KMS-11 (cell line): ENCODE results near the gene CEP152.
"Not testable (repeated sequence)": the region's sequence is repeated elsewhere in the genome, so short reads cannot be mapped to it uniquely, and the experiment has no call there.

ENCODE experiments used
- H2AFZ ChIP-seq: fragments of 200-600 bp; sonication (generic); 2 replicates; pipeline ENCODE4 v1.6.1; 2016; ENCODE audit warnings: antibody characterized with exemption, mixed run types, low read depth
- H3K27ac ChIP-seq: fragments of 200-600 bp; sonication (generic); 2 replicates; pipeline ENCODE4 v1.6.1; 2016; ENCODE audit warnings: mild to moderate bottlenecking, mixed run types
- H3K27me3 ChIP-seq: fragments of 200-600 bp; sonication (generic); 2 replicates; pipeline ENCODE4 v1.6.1; 2017; ENCODE audit warnings: mild to moderate bottlenecking, low read depth, mixed run types, moderate library complexity; ENCODE audit not compliant: insufficient read depth
- H3K36me3 ChIP-seq: fragments of 200-600 bp; sonication (generic); 2 replicates; pipeline ENCODE4 v1.6.1; 2017; ENCODE audit warnings: mild to moderate bottlenecking, mixed run types; ENCODE audit not compliant: insufficient read depth
- H3K4me1 ChIP-seq: fragments of 200-600 bp; sonication (generic); 2 replicates; pipeline ENCODE4 v1.6.1; 2016; ENCODE audit warnings: mild to moderate bottlenecking, low read depth, mixed run types; ENCODE audit not compliant: poor library complexity, severe bottlenecking
- H3K4me2 ChIP-seq: fragments of 200-600 bp; sonication (generic); 2 replicates; pipeline ENCODE4 v1.7.0; 2016; ENCODE audit warnings: mild to moderate bottlenecking, mixed run types
- H3K4me3 ChIP-seq: fragments of 200-600 bp; sonication (generic); IDR thresholded peaks from 2 replicates; pipeline ENCODE4 v1.6.1; 2017; ENCODE audit warnings: low read depth, low read length, mixed read lengths; ENCODE audit not compliant: insufficient read depth
- H3K79me2 ChIP-seq: fragments of 200-600 bp; sonication (generic); 2 replicates; pipeline ENCODE4 v1.6.1; 2016; ENCODE audit warnings: low read depth, mixed run types; ENCODE audit not compliant: insufficient read depth
- H3K9ac ChIP-seq: fragments of 200-600 bp; sonication (generic); 2 replicates; pipeline ENCODE4 v1.6.1; 2016; ENCODE audit warnings: mild to moderate bottlenecking, mixed run types
- H4K20me1 ChIP-seq: fragments of 200-600 bp; sonication (generic); 2 replicates; pipeline ENCODE4 v1.6.1; 2016; ENCODE audit warnings: mild to moderate bottlenecking, mixed run types; ENCODE audit not compliant: insufficient read depth
- CTCF ChIP-seq: fragments of 200-600 bp; sonication (generic); conservative IDR thresholded peaks from 2 replicates; pipeline ENCODE4 v1.6.1; 2017; ENCODE audit warnings: low read depth, mild to moderate bottlenecking, antibody characterized with exemption, low read length, moderate library complexity, mixed read lengths

CEP152 gene

DNA sequence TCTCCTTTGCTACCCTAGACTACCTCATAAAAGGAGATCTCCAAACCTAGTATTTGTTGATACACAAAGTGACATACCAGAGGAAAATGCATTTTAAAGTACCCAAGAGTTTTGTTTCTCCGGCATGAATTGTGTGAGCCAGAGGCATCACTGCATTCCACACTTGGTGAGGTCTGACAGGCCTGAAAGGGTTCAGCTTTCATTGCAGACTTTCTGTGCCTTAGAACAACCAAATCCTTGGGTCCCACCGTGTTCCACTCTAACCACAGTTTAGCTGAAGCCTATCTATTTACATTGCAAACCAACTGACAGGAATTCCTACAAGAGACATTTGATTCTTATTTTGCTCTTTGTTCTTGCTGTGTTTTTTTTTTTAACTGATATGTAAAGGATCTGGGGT is 46.1 kb upstream of the CEP152 start:
- no peak overlapping the region for H3K4me2 ChIP-seq
- H2AFZ ChIP-seq = no peak overlapping the region
- H3K79me2 ChIP-seq = no peaks in the 10 kb centered on the region
- peaks cover 20% of the 10 kb centered on the region for H3K4me1 ChIP-seq
- H3K36me3 ChIP-seq = no peaks in the 10 kb centered on the region
- H4K20me1 ChIP-seq = no peaks in the 10 kb centered on the region
- no peaks in the 10 kb centered on the region for H3K27me3 ChIP-seq
- H3K27ac ChIP-seq = no peak overlapping the region
- no peak overlapping the region for H3K4me3 ChIP-seq
- TF ChIP-seq CTCF = no peak
- no peak overlapping the region for H3K9ac ChIP-seq

- TF ChIP-seq CTCF = no peak
- peaks cover 16% of the 10 kb centered on the region for H3K4me1 ChIP-seq
- H3K27ac ChIP-seq = no peak overlapping the region
- H3K9ac ChIP-seq = no peak overlapping the region
- no peaks in the 10 kb centered on the region for H3K27me3 ChIP-seq
- no peak overlapping the region for H3K4me2 ChIP-seq
- H3K4me3 ChIP-seq = no peak overlapping the region
- H4K20me1 ChIP-seq = no peaks in the 10 kb centered on the region
- H2AFZ ChIP-seq = no peak overlapping the region
- no peaks in the 10 kb centered on the region for H3K36me3 ChIP-seq
- no peaks in the 10 kb centered on the region for H3K79me2 ChIP-seq
Measured at GRCh38 chr15:48855501-48856440, 44.9 kb upstream of the CEP152 start.

- not testable (repeated sequence) for H3K4me3 ChIP-seq, H3K36me3 ChIP-seq, H3K27me3 ChIP-seq, H3K27ac ChIP-seq, H4K20me1 ChIP-seq, H3K79me2 ChIP-seq, H2AFZ ChIP-seq, H3K4me2 ChIP-seq, H3K9ac ChIP-seq
- peaks cover 16% of the 10 kb centered on the region for H3K4me1 ChIP-seq
Measured at GRCh38 chr15:48854434-48854833, 43.6 kb upstream of the CEP152 start.

- no peak overlapping the region for H3K9ac ChIP-seq
- TF ChIP-seq CTCF = no peak
- no peak overlapping the region for H3K4me3 ChIP-seq
Measured at GRCh38 chr15:48851956-48852355, 41.1 kb upstream of the CEP152 start.

DNA sequence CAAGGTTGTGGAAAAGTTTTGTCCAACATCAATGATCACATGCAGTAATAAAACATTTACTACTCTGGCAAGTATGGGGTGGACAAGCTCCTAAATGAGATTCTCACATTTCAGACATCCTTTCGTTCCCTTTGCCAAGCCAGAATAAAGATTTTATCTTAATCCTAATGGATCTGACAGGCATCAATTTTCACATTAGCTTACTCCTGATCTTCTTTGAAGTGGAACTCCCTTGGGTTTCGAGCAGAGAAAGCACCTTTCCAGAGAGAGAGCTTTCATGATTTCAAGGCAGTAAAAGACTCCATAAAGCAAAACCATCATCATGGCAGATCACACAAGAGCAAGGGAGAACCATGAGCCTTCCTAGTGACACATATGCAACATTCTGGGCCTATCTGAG is 39.8 kb upstream of the CEP152 start:
- Histone ChIP-seq H3K27ac (no peak overlapping the region), H3K27me3 (no peaks in the 10 kb centered on the region), H3K79me2 (no peaks in the 10 kb centered on the region), H3K4me1 (no peaks in the 10 kb centered on the region), H3K4me3 (no peak overlapping the region), H4K20me1 (no peaks in the 10 kb centered on the region), H2AFZ (no peak overlapping the region), H3K4me2 (no peak overlapping the region), H3K36me3 (no peaks in the 10 kb centered on the region), H3K9ac (no peak overlapping the region)
- no peak for TF ChIP-seq CTCF

More at GRCh38 chr15:48851956-48852355, 41.1 kb upstream of the CEP152 start:
- Histone ChIP-seq H3K27me3 (no peaks in the 10 kb centered on the region), H2AFZ (no peak overlapping the region), H3K36me3 (no peaks in the 10 kb centered on the region), H3K4me1 (no peaks in the 10 kb centered on the region), H4K20me1 (no peaks in the 10 kb centered on the region), H3K27ac (no peak overlapping the region), H3K79me2 (no peaks in the 10 kb centered on the region), H3K4me2 (no peak overlapping the region)
